ENCODE measurements around the gene ASAP3.

GRCh38 chr1:23395154-23395724, 88.7 kb downstream of the ASAP3 start:
- TF ChIP-seq POLR2AphosphoS5 (IDR thresholded peaks at IDR 0.05; ENCODE audit: low read depth, low read length) (no peak), TAF1 (IDR thresholded peaks at IDR 0.05; ENCODE audit: borderline replicate concordance, insufficient read depth, low read length) (no peak)
